ENCODE measurements around the gene HSPA9. TPM values are rescaled to one million over a fixed set of nuclear protein-coding genes. Genes with fewer than 3 reads are reported as not detected.
A peak's percentile ranks its signal among the peaks of the same experiment; 100 is the strongest.

HSPA9 gene
- total and polyA plus RNA-seq, 2 of the 13 experiments (the other 11 are each of a cell fraction or from before 2014, with no cell fraction given) = 165 to 478 TPM

GRCh38 chr5:138575194-138576015 is at the start of gene HSPA9 (continued):
- TF ChIP-seq CSRNP1 (CRISPR knock-in tag; IDR thresholded peaks at IDR 0.05) = peak; percentile 71
- TF ChIP-seq ZNF574 (CRISPR knock-in tag; IDR thresholded peaks at IDR 0.05) = peak; percentile 86
- TF ChIP-seq PHF21A (CRISPR knock-in tag; IDR thresholded peaks at IDR 0.05) = peak; percentile 83
- peak; percentile 77; the same call in 1 of the 2 replicates for TF ChIP-seq ZBTB21 (CRISPR knock-in tag; IDR thresholded peaks at IDR 0.05)
- peak; percentile 45; the same call in 1 of the 2 replicates for TF ChIP-seq KDM3A (CRISPR knock-in tag; IDR thresholded peaks at IDR 0.05; ENCODE audit: low read depth)
- TF ChIP-seq ZSCAN31 (CRISPR knock-in tag; IDR thresholded peaks at IDR 0.05; ENCODE audit: low read depth) = peak; percentile 94
- TF ChIP-seq FOXJ3 (CRISPR knock-in tag; IDR thresholded peaks at IDR 0.05; ENCODE audit: borderline replicate concordance) = peak; percentile 50; the same call in 1 of the 2 replicates
- 0 out of 2 replicates have a peak, but pooled peaks have one; percentile 46 for TF ChIP-seq ZNF546 (CRISPR knock-in tag; conservative IDR thresholded peaks at IDR 0.05)
- TF ChIP-seq TBX2 (CRISPR knock-in tag; IDR thresholded peaks at IDR 0.05; ENCODE audit: borderline replicate concordance) = peak; percentile 88
- TF ChIP-seq HHEX (CRISPR knock-in tag; IDR thresholded peaks at IDR 0.05) = no peak
- no peak for TF ChIP-seq MED8 (CRISPR knock-in tag; IDR thresholded peaks at IDR 0.05; ENCODE audit: insufficient replicate concordance)
- peak; percentile 95 for TF ChIP-seq ASH2L (IDR thresholded peaks at IDR 0.05; ENCODE audit: insufficient read length, low read depth, low read length)
- no peak; the same call in 1 of the 2 replicates for TF ChIP-seq HMG20B (CRISPR knock-in tag; conservative IDR thresholded peaks at IDR 0.05)
- 0 out of 2 replicates have a peak, but pooled peaks have one; percentile 29 for TF ChIP-seq NFRKB (IDR thresholded peaks at IDR 0.05)
- peak; percentile 93 for TF ChIP-seq YY1 (IDR thresholded peaks at IDR 0.05; ENCODE audit: insufficient read depth, insufficient replicate concordance, low read depth, low read length)
- peak; percentile 49; the same call in 1 of the 2 replicates for TF ChIP-seq TEF (CRISPR knock-in tag; IDR thresholded peaks at IDR 0.05)
- peak; percentile 73 for TF ChIP-seq GATAD2A (CRISPR knock-in tag; IDR thresholded peaks at IDR 0.05)
- TF ChIP-seq CENPBD1 (CRISPR knock-in tag; IDR thresholded peaks at IDR 0.05; ENCODE audit: borderline replicate concordance, low read depth) = no peak
- TF ChIP-seq GLMP (CRISPR knock-in tag; IDR thresholded peaks at IDR 0.05; ENCODE audit: borderline replicate concordance) = no peak
- peak; percentile 47; the same call in 1 of the 2 replicates for TF ChIP-seq ZBTB7B (CRISPR knock-in tag; IDR thresholded peaks at IDR 0.05)
